CD1c-positive myeloid dendritic cell (primary cell): ENCODE data around the gene CIAPIN1.
"Not testable (repeated sequence)": the region's sequence is repeated elsewhere in the genome, so short reads cannot be mapped to it uniquely, and the experiment has no call there.

Experiments
- DNase-seq: peaks from one replicate; pipeline ENCODE4 v3.0.0-alpha.2; 2016; ENCODE audit errors: extremely low spot score

The CIAPIN1 gene

GRCh38 chr16:57406881-57407280, 40.3 kb downstream of the CIAPIN1 start:
- DNase-seq: peak; percentile 65

GRCh38 chr16:57405097-57405496, 42.1 kb downstream of the CIAPIN1 start:
- DNase-seq: peak; percentile 32

DNA sequence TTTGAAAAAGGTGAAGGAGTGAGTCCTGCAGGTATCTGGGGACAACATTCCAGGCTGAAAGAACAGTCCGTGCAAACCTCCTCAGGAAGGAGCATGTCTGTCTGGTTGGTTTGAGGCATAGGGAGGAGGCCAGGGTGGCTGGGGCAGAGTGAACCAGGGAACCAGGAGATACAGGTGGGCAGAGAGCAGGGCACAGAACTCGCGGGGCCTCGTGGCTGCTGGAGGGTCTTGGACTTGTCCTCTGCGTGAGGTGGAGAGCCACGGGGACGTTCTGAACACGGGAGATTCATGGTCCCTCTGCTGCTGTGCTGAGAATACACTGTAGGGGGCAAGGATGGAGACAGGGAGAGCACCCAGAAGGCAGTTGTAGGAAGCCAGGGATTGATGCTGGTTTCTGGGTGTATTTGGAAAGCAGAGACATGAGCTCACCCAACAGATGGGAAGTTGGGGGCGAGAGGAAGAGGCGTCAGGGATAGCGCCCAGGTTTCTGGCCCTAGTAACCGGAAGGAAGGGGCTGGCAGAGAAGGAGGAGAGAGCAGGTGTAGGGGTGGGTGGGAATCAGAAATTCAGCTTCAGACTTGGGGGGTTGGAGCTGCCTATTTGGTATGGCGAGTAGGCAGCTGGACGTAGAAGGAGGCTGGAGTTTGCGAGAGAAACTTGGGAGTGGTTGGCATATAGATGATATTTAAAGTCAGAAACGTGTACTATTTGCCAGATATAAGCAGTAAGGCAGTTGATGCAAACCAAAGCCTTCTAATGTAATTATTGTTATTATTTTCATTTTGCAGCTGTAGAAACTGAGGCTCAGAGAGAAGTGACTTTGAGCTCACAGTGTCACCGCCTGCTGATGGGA, 43.0 kb downstream of the CIAPIN1 start, which contains the start of gene CCL17:
CCL17 (plus strand) TSS at position 803 of the 853 bp plus-strand sequence. CDS start 9,166 bp downstream, outside the sequence.
- peak; percentile 23 for DNase-seq

DNA sequence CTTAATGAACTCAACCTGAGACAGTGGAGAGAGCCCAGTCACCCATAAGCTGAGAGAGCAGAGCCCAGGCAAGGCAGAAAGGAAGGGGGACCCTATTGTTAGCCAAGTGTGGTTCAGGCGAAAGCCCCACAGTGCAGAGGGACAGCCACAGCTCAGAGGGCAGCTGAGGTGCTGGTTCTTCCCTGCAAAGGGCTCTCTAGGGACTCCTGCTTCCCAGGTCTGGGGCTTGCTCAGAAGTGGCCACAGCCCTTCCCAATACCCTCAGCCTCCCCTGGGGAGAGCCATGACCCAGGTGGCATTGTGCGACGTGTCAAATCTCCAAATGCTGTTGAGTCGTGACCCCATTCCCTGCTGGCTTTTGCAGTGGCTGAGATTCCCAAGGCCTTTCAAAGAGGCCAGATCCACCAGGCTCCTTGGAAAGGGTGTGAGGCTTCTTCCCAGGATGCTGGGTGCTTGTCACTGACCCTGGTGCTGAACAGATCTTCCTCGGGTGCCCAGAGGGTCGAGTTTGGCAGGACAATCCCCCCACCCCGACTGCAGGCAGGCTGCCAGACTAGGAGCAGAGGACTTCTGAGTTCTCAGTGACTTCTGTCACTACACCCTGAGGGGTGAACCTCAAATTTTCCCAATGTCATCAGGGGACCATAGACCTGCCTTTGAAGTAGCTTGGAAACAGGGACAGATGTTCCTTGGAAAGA, 45.1 kb downstream of the CIAPIN1 start:
- DNase-seq: no peak

DNA sequence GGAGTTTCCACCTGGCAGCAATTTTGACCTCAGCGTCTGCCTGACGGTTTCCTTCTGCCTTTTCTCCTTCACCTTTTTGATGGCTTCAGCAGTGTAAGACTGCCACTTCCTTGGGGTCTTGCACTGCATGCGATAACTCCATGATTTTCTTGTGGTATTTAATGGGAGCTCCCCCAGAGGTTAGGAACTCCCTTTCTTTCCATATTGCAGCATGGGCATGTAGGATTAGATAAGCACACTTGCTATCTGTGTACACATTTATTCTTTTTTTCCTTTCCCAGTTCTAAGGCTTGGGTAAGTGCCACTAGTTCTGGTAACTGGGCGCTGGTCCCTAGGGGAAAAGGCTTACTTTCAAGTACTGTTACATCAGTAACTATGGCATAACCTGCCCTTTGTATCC, 49.7 kb downstream of the CIAPIN1 start:
- DNase-seq: not testable (repeated sequence)

DNA sequence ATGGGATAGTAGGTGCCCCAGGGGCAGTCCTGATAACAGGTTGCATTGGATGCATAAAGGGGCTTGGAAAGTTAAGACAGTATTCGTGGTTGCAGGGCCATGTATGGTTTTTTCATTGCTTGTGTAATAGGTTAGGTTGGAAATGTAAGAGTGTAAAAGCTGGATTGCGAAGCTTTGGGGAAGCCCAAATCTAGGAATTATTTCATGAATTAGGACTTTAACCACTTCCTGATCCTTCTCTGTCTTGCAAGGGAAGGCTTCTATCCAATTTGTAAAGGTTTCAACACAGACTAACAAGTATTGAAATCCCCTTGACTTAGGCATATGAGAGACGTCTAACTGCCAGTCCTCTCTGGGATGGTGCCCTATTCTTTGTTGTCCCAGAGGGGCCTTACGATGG, 50.4 kb downstream of the CIAPIN1 start:
- DNase-seq: no peak

DNA sequence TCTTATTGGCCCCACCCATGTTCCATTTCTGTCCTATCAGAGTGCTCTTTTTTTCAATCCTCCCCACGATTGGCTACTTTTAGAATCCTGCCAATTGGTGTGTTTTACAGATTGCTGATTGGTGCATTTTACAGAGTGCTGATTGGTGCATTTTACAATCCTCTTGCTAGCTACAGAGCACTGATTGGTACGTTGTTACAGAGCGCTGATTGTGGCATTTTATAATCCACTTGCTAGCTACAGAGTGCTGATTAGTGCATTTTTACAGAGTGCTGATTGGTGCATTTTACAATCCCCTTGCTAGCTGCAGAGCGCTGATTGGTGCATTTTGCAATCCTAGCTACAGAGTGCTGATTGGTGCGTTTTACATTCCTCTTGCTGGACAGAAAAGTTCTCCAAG, 52.2 kb downstream of the CIAPIN1 start:
- DNase-seq: no peak

GRCh38 chr16:57394444-57394843, 52.7 kb downstream of the CIAPIN1 start:
- DNase-seq: no peak

DNA sequence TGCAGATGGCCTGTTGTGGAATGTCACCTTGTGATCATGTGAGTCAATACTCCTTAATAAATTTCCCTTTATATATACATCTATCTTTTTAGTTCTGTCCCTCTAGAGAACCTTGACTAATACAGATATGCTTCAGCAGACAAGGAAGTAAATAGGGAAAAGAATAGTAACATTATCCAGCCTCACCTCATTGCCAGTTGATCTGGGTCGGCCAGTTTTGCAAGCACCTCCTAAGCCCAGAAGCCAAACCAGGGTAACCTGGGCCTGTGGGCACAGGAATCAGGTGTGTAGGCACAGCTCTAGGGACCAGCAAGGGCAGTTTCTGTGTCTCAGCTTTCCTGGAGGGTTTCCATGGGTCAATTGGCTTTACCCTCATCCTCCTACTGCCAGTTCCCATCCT, 54.5 kb downstream of the CIAPIN1 start:
- no peak for DNase-seq

DNA sequence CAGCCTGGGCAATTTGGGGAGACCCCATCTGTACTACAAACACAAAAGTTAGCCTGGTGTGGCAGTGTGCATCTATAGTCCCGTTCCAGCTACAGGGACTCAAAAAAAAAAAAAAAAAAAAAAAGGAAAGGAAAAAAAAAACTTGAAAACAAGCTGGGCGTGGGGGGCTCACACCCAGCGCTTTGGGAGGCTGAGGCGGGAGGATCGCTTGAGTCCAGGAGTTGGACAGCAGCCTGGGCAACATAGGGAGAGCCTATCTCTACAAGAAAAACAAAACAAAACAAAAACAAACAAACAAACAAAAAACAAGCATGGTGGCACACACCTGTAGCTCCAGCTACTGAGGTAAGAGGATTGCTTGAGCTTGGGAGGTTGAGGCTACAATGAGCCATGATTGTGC, 55.5 kb downstream of the CIAPIN1 start:
- no peak for DNase-seq

DNA sequence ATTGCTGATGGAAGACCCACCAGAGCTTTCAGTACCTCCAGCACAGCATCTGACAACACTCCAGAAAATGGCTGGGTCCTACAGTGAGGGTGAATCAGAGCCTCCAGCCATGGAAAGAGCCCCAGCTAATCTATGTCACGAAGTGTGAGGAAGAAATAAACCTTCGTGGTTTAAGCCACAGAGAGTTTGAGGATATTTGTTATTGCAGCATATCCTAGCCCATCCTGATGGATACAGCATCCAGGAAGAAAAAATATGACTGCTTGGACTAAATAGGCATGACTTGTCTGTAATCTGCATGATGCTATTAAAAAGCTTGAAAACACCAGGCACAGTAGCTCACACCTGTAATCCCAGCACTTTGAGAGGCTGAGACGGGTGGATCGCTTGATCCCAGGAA, 55.9 kb downstream of the CIAPIN1 start:
- no peak for DNase-seq

- no peak for DNase-seq
Measured at GRCh38 chr16:57390636-57391295, 56.4 kb downstream of the CIAPIN1 start.

DNA sequence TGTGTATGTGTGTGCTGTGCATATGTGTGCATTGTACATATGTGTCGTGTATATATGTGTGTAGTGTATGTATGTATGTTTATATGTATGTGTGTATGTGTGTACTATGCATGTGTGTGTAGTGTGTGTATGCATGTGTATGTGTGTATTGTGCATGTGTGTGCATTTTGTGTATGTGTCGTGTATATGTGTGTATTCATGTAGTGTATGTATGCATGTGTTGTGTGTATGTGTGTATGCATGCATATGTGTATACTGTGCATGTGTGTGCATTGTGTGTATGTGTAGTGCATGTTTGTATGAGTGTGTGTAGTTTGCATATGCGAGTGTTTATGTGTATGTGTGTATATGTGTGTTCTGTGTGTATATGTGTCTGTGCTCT, 58.1 kb downstream of the CIAPIN1 start:
- DNase-seq: no peak

DNA sequence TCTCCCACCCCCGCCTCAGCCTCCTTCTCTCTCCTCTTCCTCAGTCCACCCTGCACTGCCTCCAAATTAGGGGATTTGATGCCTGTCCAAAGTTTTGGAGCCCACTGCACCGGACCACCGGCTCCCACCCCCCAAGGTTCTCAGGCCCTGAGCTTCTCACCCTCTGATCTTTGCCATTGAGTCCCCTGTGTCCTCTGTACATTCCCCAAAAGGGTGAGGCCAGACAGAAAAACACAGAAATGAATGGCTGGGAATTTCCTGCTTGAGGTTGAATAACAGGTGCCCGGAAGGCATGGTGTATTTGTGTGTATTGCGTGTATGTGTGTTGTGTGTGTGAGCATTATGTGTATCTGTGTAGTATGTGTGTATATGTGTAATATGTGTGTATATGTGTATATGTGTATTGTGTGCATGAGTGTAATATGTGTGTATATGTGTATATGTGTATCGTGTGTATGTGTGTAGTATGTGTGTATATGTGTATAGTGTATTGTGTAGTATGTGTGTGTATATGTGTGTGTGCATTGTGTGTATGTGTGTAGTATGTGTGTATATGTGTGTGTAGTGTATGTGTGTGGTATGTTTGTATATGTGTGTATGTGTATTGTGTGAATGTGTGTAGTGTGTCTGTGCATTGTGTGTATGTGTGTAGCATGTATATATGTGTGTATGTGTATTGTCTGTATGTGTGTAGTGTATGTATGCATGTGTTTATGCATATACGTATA, 58.7 kb downstream of the CIAPIN1 start:
- DNase-seq: no peak

GRCh38 chr16:57387598-57388354, 59.4 kb downstream of the CIAPIN1 start:
- no peak for DNase-seq

GRCh38 chr16:57386381-57386951, 60.7 kb downstream of the CIAPIN1 start:
- no peak for DNase-seq

DNA sequence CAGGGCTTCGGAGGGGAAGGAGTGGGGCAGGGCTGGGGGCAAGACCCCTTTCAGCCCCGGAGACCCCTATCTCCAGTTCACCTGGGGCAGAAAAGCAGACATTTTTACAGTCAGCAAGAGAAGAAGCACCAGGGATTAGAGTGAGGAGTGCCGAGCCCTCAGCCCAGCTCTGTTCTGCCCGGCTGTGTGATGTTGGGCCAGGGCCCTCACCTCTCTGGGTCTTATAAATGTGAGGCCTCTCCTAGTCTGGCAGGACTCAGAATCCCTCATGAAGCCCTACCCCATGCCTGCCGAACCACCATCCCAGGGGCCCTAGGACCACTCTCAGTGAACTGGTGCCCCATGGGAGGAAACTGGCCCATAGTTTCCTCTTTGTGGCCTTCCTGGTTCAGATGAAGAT, 62.1 kb downstream of the CIAPIN1 start:
- no peak for DNase-seq

DNA sequence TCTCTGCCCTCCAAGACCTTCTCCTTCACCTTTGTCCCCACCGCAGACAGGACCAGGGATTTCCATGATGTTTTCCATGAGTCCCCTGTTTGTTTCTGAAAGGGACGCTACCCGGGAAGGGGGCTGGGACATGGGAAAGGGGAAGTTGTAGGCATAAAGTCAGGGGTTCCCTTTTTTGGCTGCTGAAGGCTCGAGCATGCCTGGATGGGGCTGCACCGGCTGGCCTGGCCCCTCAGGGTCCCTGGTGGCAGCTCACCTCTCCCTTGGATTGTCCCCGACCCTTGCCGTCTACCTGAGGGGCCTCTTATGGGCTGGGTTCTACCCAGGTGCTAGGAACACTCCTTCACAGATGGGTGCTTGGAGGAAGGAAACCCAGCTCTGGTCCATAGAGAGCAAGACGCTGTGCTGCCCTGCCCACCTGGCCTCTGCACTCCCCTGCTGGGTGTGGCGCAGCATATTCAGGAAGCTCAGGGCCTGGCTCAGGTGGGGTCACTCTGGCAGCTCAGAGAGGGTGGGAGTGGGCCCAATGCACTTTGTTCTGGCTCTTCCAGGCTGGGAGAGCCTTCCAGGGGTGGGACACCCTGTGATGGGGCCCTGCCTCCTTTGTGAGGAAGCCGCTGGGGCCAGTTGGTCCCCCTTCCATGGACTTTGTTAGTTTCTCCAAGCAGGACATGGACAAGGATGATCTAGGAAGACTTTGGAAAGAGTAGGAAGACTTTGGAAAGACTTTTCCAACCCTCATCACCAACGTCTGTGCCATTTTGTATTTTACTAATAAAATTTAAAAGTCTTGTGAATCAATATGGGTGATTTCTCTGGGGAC, 62.7 kb downstream of the CIAPIN1 start:
- peak; percentile 70 for DNase-seq

- DNase-seq: no peak
Measured at GRCh38 chr16:57383276-57384247, 63.6 kb downstream of the CIAPIN1 start.
